Retinal pigment epithelial cell (primary cell): Measurements from ENCODE around the gene FBXW5.

Experiments
- DNase-seq: peaks from one replicate; pipeline ENCODE4 v3.0.0-alpha.2; 2010; ENCODE audit warnings: low read depth
- H3K4me3 ChIP-seq: 2 replicates; pipeline ENCODE4 v1.5.1; 2011; ENCODE audit warnings: mild to moderate bottlenecking, low read length, control low read depth, moderate library complexity
- CTCF ChIP-seq: conservative IDR thresholded peaks from 2 replicates; pipeline ENCODE4 v1.5.1; 2011; ENCODE audit warnings: low read depth, low read length, control low read depth, inconsistent platforms

Gene FBXW5

GRCh38 chr9:136971746-136972145, 27.2 kb upstream of the FBXW5 start:
- H3K4me3 ChIP-seq: no peak overlapping the region

GRCh38 chr9:136970361-136970760, 25.8 kb upstream of the FBXW5 start:
- TF ChIP-seq CTCF: no peak
- H3K4me3 ChIP-seq: no peak overlapping the region
- DNase-seq: no peak

More at GRCh38 chr9:136971746-136972145, 27.2 kb upstream of the FBXW5 start:
- no peak for DNase-seq
- no peak for TF ChIP-seq CTCF

- TF ChIP-seq CTCF: no peak
- DNase-seq: no peak
- no peak overlapping the region for H3K4me3 ChIP-seq
These were observed 25.2 kb upstream of the FBXW5 start for GRCh38 chr9:136969774-136970173.

- DNase-seq: no peak
- no peak overlapping the region for H3K4me3 ChIP-seq
- TF ChIP-seq CTCF: no peak
These were observed 24.6 kb upstream of the FBXW5 start for GRCh38 chr9:136969150-136969549.

- DNase-seq: no peak
- TF ChIP-seq CTCF: no peak
- no peak overlapping the region for H3K4me3 ChIP-seq
These were observed 24.0 kb upstream of the FBXW5 start for GRCh38 chr9:136968333-136969127.

- DNase-seq: no peak
- TF ChIP-seq CTCF: no peak
- peak overlapping the region; percentile 4 for H3K4me3 ChIP-seq
These were observed 21.4 kb upstream of the FBXW5 start for GRCh38 chr9:136965771-136966484.
